ENCODE data around the gene SPRED2. TPM values are rescaled to one million over a fixed set of nuclear protein-coding genes. Genes with fewer than 3 reads are reported as not detected.

SPRED2 gene
- total RNA-seq, 4 donors from 2014 or later: 21.9 to 28.8 (median 25.5) TPM

DNA sequence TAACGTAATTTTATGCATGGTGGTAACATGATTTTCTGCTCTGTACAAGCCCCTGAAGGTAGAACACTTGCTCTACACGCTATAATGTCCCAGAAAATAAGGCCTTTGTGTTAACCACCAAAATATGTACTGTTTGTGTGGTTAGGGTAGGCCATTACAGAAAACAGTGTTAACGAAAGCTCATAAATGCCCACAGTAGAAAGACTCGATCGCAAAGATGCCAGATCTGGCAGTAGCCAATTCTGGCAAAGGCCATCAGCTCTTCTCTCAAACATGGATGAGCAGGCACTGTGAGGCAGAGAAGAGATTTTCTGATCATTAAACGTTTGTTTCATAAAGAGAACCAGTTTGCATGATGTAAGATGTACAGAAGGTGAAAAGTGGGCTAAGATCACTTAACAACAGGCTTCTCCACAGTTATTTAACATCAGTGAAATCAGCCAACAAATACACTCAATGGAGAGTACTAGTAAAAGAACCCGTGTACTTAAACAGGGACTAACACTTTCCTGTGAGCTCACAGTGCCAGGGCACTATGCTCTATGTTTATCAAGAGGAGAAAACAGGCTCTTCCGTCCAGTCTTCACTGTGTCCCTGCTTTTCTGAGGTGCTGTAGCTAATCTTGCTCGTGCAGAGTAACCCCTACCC, 80.3 kb downstream of the SPRED2 start:
- Histone ChIP-seq H3K9me3 (no peaks in the 10 kb centered on the region), H3K4me1 (peaks cover 0 to 68% (median 10%) of the 10 kb centered on the region in 4 donors), H3K4me3 (no peak overlapping the region), H3K36me3 (no peaks in the 10 kb centered on the region), H3K27ac (peak overlapping the region in 1 of 4 donors; percentile 17), H3K27me3 (no peaks in the 10 kb centered on the region)
- 67 to 73% methylated on average over 9 of the region's 9 CpGs for WGBS, 2 donors
- no peak for DNase-seq (ENCODE audit: low spot score in 2 of 2)
- TF ChIP-seq POLR2A (IDR thresholded peaks at IDR 0.05): no peak
- TF ChIP-seq, protein P1, sequence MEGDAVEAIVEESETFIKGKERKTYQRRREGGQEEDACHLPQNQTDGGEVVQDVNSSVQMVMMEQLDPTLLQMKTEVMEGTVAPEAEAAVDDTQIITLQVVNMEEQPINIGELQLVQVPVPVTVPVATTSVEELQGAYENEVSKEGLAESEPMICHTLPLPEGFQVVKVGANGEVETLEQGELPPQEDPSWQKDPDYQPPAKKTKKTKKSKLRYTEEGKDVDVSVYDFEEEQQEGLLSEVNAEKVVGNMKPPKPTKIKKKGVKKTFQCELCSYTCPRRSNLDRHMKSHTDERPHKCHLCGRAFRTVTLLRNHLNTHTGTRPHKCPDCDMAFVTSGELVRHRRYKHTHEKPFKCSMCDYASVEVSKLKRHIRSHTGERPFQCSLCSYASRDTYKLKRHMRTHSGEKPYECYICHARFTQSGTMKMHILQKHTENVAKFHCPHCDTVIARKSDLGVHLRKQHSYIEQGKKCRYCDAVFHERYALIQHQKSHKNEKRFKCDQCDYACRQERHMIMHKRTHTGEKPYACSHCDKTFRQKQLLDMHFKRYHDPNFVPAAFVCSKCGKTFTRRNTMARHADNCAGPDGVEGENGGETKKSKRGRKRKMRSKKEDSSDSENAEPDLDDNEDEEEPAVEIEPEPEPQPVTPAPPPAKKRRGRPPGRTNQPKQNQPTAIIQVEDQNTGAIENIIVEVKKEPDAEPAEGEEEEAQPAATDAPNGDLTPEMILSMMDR (IDR thresholded peaks at IDR 0.05): no peak
- no peak for TF ChIP-seq EP300 (IDR thresholded peaks at IDR 0.05)

DNA sequence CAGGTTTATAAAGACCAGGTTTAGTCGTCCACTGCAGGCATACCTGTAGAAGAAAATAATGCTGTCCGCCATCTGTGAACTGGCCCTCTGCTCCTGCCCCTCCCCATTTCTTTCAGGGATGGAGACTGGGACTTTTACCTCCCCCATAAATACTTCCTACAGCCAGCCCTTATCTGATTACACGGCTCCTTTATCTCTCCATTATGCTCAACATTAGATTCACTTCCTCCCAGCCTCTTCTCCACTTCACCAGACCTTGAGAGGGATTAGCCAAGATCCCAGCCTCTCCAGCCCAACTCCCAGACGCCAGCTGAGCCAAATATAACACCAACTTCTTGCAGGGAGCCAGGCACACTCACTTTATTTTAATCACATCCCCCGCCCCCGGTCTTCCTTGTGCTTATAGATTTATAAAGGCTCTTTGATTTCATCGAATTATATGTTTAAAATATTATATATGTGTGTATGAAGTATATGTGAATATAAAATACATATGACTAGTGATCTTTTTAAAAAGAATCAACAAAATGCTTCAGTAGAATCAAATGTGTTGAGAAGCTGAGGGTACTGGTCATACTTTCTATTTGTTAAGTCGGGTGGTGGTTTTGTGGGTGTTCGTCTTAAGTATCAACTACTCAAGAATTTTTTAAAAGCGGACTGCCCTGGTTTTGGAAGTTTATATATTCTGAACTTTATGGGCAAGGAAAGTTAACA, 81.0 kb downstream of the SPRED2 start:
- Histone ChIP-seq H3K4me3 (no peak overlapping the region), H3K36me3 (no peaks in the 10 kb centered on the region), H3K4me1 (peaks cover 0 to 71% (median 13%) of the 10 kb centered on the region in 4 donors), H3K9me3 (no peaks in the 10 kb centered on the region), H3K27ac (peak overlapping the region in 2 of 4 donors; percentile 1 to 23), H3K27me3 (no peaks in the 10 kb centered on the region)
- TF ChIP-seq POLR2A (IDR thresholded peaks at IDR 0.05): no peak
- TF ChIP-seq, protein P1 (IDR thresholded peaks at IDR 0.05): peak in 1 of 5 experiments; percentile 2
- no peak for TF ChIP-seq EP300 (IDR thresholded peaks at IDR 0.05)
- 65 to 66% methylated on average over 10 of the region's 10 CpGs for WGBS, 2 donors
- DNase-seq (ENCODE audit: low spot score in 2 of 2): no peak

DNA sequence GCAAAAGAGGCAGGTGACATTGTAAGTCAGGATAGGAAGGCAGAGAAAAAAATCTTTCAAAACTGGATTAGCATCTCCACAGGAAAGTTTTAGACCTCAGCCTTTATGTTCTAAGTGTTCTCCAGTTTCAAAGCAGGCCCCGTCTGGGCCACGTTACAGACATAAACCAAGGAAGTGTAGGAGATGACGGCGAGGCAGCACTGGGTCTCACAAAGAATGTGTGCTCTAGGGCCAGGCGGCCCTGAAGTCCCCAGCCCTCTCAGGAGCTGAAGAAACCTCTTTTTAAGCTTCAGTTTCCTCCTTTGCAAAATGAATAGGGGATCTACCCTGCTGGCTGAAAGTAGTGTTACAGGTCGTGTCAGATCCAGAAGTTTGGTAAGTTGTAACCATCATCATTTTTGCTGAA, 81.7 kb downstream of the SPRED2 start:
- Histone ChIP-seq H3K36me3 (no peaks in the 10 kb centered on the region), H3K4me3 (no peak overlapping the region), H3K4me1 (peaks cover 0 to 76% (median 13%) of the 10 kb centered on the region in 4 donors), H3K27ac (peak overlapping the region in 2 of 4 donors; percentile 1 to 23), H3K27me3 (no peaks in the 10 kb centered on the region), H3K9me3 (no peaks in the 10 kb centered on the region)
- TF ChIP-seq, protein P1 (IDR thresholded peaks at IDR 0.05): peak in 1 of 5 experiments; percentile 4
- no peak for TF ChIP-seq EP300 (IDR thresholded peaks at IDR 0.05)
- 65 to 71% methylated on average over 6 of the region's 6 CpGs for WGBS, 2 donors
- no peak for DNase-seq (ENCODE audit: low spot score in 2 of 2)

DNA sequence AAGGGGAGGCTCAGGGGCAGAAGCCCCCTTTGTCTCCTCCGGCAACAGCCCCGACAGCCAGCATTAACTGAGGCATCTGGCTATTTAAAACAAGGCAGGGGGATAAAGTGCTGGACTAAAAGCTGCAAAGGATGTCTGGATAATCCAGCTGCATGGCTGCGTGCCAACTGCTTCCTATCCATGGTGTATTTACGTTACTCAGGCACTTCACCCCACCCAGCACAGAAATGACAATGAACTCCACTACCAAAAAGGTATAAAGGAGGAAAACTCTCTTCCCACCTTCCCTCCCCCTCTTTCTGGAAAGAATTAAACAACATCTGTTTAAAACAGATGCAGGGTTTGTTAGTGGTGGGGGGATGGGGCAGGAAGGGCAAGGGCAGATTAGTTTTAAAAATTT, 82.5 kb downstream of the SPRED2 start:
- Histone ChIP-seq H3K27ac (no peak overlapping the region), H3K4me1 (peaks cover 0 to 73% (median 11%) of the 10 kb centered on the region in 4 donors), H3K36me3 (no peaks in the 10 kb centered on the region), H3K4me3 (no peak overlapping the region), H3K9me3 (no peaks in the 10 kb centered on the region), H3K27me3 (no peaks in the 10 kb centered on the region)
- no peak for TF ChIP-seq EP300 (IDR thresholded peaks at IDR 0.05)
- DNase-seq (ENCODE audit: low spot score in 2 of 2): peak; percentile 43 to 58
- WGBS, 2 donors: 19 to 24% methylated on average over 4 of the region's 4 CpGs

DNA sequence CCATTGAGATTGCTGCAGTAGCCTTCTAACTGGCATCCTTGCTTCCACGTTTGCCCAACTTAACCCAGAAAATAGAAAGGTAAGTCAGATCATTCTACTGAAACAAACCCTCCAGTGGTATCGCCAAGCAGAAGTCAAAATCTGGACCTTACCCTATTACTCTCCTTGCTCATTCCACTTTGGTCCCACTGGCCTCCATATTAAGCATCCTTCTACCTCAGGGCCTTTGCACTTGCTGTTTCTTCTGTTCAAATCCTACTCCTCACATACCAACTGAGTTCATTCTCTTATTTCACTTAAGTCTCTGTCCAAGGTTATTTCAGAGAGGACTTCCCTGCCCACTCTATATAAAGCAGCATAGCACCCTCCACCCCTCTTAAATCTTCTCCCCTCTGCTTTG, 84.5 kb downstream of the SPRED2 start:
- Histone ChIP-seq H3K4me1 (peaks cover 0 to 72% (median 11%) of the 10 kb centered on the region in 4 donors), H3K9me3 (no peaks in the 10 kb centered on the region), H3K27ac (no peak overlapping the region), H3K27me3 (no peaks in the 10 kb centered on the region), H3K4me3 (no peak overlapping the region), H3K36me3 (no peaks in the 10 kb centered on the region)
- 96 to 100% methylated on average over 2 of the region's 2 CpGs for WGBS, 2 donors
- no peak for DNase-seq (ENCODE audit: low spot score in 2 of 2)
- no peak for TF ChIP-seq POLR2A (IDR thresholded peaks at IDR 0.05)
- no peak for TF ChIP-seq EP300 (IDR thresholded peaks at IDR 0.05)
- TF ChIP-seq, protein P1 (IDR thresholded peaks at IDR 0.05): no peak

Data from tibial nerve (tissue), 4 donors.